ENCODE data around the gene NFIX. TPM values are rescaled to one million over a fixed set of nuclear protein-coding genes. Genes with fewer than 3 reads are reported as not detected.
A peak's percentile ranks its signal among the peaks of the same experiment; 100 is the strongest.

Gene NFIX
- total and polyA plus RNA-seq, 2 of the 13 experiments (the other 11 are each of a cell fraction or from before 2014, with no cell fraction given), result 3.4 to 5.4 TPM

DNA sequence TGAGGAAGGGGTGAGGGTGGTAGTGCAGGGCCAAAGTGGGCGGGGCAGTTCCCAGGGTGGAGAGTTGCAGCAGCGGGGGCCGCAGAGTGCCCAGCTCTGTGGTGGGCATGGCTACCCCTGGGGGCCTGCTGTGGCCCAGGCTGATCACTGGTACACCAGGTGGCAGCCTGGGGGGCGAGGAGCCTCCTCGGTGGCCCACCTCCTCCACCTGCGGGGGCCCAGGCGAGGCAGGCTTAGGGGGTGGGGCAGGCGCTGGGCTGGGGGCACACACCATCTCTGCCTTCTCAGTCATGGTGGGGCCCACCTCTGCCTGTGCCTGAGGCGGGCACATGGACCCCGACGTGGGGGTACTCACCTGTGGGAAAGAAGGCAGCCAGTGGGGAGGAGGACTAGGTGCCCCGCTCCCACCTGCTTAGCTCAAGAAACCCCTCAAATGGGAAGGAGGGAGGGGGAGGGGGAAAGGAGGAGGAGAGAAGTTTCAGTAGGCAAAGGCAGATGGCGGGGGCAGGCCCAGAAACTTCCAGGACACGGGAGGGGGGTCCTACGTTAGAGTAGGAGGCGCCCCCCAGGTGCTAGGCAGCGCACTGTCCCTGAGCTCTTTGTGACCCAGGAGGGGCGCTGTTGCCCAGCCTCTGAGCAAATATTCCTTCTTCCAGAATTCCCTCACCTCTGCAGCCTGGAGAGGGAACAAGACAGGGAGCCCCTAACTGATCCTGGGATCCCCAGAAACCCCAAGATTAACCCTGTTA lies 105.7 kb downstream of the NFIX start (continued):
- TF ChIP-seq, protein P1, sequence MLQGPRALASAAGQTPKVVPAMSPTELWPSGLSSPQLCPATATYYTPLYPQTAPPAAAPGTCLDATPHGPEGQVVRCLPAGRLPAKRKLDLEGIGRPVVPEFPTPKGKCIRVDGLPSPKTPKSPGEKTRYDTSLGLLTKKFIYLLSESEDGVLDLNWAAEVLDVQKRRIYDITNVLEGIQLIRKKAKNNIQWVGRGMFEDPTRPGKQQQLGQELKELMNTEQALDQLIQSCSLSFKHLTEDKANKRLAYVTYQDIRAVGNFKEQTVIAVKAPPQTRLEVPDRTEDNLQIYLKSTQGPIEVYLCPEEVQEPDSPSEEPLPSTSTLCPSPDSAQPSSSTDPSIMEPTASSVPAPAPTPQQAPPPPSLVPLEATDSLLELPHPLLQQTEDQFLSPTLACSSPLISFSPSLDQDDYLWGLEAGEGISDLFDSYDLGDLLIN (CRISPR knock-in tag; IDR thresholded peaks at IDR 0.05; ENCODE audit: borderline replicate concordance), result no peak
- TF ChIP-seq ZNF329 (CRISPR knock-in tag; IDR thresholded peaks at IDR 0.05; ENCODE audit: low read depth), result no peak
- TF ChIP-seq, protein P2, sequence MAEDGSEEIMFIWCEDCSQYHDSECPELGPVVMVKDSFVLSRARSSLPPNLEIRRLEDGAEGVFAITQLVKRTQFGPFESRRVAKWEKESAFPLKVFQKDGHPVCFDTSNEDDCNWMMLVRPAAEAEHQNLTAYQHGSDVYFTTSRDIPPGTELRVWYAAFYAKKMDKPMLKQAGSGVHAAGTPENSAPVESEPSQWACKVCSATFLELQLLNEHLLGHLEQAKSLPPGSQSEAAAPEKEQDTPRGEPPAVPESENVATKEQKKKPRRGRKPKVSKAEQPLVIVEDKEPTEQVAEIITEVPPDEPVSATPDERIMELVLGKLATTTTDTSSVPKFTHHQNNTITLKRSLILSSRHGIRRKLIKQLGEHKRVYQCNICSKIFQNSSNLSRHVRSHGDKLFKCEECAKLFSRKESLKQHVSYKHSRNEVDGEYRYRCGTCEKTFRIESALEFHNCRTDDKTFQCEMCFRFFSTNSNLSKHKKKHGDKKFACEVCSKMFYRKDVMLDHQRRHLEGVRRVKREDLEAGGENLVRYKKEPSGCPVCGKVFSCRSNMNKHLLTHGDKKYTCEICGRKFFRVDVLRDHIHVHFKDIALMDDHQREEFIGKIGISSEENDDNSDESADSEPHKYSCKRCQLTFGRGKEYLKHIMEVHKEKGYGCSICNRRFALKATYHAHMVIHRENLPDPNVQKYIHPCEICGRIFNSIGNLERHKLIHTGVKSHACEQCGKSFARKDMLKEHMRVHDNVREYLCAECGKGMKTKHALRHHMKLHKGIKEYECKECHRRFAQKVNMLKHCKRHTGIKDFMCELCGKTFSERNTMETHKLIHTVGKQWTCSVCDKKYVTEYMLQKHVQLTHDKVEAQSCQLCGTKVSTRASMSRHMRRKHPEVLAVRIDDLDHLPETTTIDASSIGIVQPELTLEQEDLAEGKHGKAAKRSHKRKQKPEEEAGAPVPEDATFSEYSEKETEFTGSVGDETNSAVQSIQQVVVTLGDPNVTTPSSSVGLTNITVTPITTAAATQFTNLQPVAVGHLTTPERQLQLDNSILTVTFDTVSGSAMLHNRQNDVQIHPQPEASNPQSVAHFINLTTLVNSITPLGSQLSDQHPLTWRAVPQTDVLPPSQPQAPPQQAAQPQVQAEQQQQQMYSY (CRISPR knock-in tag; IDR thresholded peaks at IDR 0.05), result no peak

DNA sequence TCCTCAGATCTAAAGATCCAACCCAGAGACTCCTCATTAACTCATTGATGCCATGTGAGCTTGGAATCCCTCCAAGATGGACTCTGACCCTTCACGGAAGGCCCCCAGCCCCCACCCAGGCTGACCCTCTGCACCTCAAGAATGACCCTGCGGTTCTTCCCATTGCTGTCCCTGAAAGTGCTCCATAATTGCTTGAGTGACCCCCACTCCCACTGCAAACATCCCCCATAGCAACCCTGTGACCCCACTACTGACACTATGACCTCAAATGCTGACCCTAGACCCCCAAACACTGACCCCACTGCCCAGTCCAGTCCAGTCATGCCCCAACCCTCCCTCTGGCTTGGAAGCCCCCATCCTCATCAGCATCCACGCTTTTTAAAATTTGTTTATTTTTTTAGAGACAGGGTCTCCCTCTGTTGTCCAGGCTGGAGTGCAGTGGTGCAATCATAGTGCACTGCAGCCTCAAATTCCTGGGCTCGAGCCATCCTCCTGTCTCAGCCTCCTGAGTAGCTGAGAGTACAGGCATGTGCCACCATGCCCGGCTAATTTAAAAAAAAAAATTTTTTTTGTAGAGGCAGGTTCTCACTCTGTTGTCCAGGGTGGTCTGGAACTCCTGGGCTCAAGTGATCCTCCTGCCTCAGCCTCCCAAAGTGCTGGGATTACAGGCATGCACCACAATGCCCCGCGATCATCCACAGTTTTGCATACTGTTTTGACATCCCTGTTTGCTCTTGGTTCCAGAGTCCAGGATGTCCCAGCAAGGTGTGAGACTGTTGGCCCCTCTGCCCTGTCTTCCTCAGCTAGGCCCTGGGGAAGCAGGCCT lies 106.5 kb downstream of the NFIX start:
- no TSS peak for BruUV-seq (replicated peaks)
- peak overlapping the region; percentile 70 for H3K27ac ChIP-seq (ENCODE audit: extremely low read length, insufficient read depth, low read length)
- H3K9ac ChIP-seq (ENCODE audit: insufficient read depth, low read depth, low read length), result peak overlapping the region; percentile 61
- no peaks in the 10 kb centered on the region for H3K9me3 ChIP-seq (ENCODE audit: low read length)
- peak overlapping the region; percentile 24 to 72 (median 53); a peak in 5 of 6 replicates for H3K4me3 ChIP-seq (replicated peaks in 1 of 3; ENCODE audit: insufficient read depth in 1 of 3, low read depth in 2 of 3, low read length in 3 of 3)
- ChIA-PET POLR2A (interaction anchor here (0.6 to 1.6 kb wide), 3 partner anchors 9 to 61 kb away, joined by 3 to 4 read pairs (median 4); no protein-coding TSS in a partner anchor), CTCF (ENCODE audit: low intra/inter-chr PET ratio, low total read pairs) (no interaction called here)
- H4K20me1 ChIP-seq (ENCODE audit: insufficient read depth, low read length), result no peaks in the 10 kb centered on the region; the same call in 1 of the 2 replicates
- WGBS (ENCODE audit: low lambda C conversion rate), result 37% methylated on average over 7 of the region's 7 CpGs
- DNase-seq (ENCODE audit: low spot score) (peak; percentile 75), ATAC-seq (peak; percentile 76), FAIRE-seq (peak; percentile 68)
- H3K4me2 ChIP-seq (ENCODE audit: low read depth, low read length), result peak overlapping the region; percentile 91
- 0 out of 5 replicates have a peak, but pooled peaks cover 0 to 3% of the 10 kb centered on the region in 2 experiments for H3K36me3 ChIP-seq (replicated peaks in 1 of 2; ENCODE audit: control insufficient read depth in 1 of 2, insufficient read depth in 2 of 2, low read length in 2 of 2)
- no peak overlapping the region for H2AFZ ChIP-seq (ENCODE audit: low read length)
- in situ Hi-C loops (cut with HindIII; ENCODE audit: extremely low pct_ligation_motif_present, low pct_unique_long_range_greater_than_20kb), result no loop called here
- no peaks in the 10 kb centered on the region for H3K27me3 ChIP-seq (ENCODE audit: control insufficient read depth in 1 of 2, insufficient read depth in 2 of 2, low read length in 2 of 2)
- H3K4me1 ChIP-seq (ENCODE audit: insufficient read depth, low read length), result peaks cover 23% of the 10 kb centered on the region
- intact Hi-C loops (cut with micrococcal nuclease; ENCODE audit: unreplicated experiment), result no loop called here
- no peaks in the 10 kb centered on the region for H3K79me2 ChIP-seq (ENCODE audit: insufficient read depth, low read length)
- TF ChIP-seq ZNF7 (CRISPR knock-in tag; IDR thresholded peaks at IDR 0.05) (no peak), SNAPC2 (CRISPR knock-in tag; IDR thresholded peaks at IDR 0.05) (peak; percentile 99), THYN1 (CRISPR knock-in tag; IDR thresholded peaks at IDR 0.05; ENCODE audit: borderline replicate concordance, low read depth) (no peak), KDM3A (CRISPR knock-in tag; IDR thresholded peaks at IDR 0.05; ENCODE audit: low read depth) (peak; percentile 33; the same call in 1 of the 2 replicates), TBX3 (IDR thresholded peaks at IDR 0.05; ENCODE audit: borderline replicate concordance) (peak; percentile 74; the same call in 1 of the 2 replicates), TGIF2 (CRISPR knock-in tag; IDR thresholded peaks at IDR 0.05) (no peak), GFI1 (CRISPR knock-in tag; IDR thresholded peaks at IDR 0.05; ENCODE audit: borderline replicate concordance) (0 out of 2 replicates have a peak, but pooled peaks have one; percentile 44), SIX1 (CRISPR knock-in tag; IDR thresholded peaks at IDR 0.05; ENCODE audit: borderline replicate concordance) (no peak), NONO (IDR thresholded peaks at IDR 0.05) (no peak), NONO (CRISPR knock-in tag; conservative IDR thresholded peaks at IDR 0.05) (0 out of 2 replicates have a peak, but pooled peaks have one; percentile 27)
